Measurements from ENCODE around the gene C13orf46.

The C13orf46 gene

GRCh38 chr13:113938716-113939115, 35.2 kb downstream of the C13orf46 start:
- no peak for DNase-seq (ENCODE audit: low read depth in 3 of 3)

DNA sequence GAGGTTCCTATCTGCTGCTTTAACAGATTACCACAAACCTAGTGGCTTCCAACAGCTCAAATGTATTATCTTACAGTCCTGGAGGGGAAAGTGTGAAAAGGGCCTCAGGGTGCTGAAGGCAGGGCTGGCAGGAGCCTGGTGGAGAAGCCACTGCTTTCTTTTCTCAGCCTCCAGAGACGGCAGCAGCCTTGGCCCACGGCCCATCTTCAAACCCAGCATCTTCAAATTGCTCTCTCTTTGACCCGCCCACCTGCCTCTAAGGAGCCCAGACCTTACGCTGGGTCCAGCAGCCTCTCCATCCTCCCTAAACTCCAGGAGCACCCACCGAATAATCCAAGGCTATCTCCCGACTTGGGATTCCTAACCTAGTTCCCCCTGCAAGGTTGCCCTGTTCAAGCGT, 35.6 kb downstream of the C13orf46 start:
- no peak for DNase-seq (ENCODE audit: low read depth in 3 of 3)

DNA sequence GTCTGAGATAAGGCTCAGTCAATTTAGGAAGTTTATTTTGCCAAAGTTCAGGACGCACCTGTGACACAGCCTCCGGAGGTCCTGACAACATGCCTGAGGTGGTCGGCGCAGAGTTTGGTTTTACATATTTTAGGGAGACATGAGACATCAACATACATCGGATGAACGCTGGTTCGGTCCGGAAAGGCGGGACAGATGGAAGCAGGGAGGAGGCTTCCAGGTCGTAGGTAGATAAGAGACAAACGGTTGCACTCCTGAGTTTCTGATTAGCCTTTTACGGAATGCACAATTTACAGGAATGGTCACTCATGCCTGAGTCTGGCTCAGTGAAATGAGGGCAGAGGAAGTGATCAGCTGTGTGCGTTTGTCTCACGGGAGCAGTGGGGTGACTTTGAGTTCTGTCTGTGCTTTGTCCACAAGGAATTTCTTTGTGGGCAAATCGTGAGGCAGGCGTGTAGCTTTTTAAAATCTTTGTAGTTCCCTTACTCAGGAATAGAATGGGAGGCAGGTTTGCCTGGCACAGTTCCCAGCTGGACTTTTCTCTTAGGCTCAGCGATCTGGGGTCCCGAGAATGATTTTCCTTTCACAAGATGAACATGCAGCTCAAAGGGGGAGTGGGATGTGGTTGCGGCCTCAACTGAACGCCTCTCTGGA, 36.2 kb downstream of the C13orf46 start:
- DNase-seq (ENCODE audit: low read depth in 3 of 3), result no peak

GRCh38 chr13:113937073-113937472, 36.8 kb downstream of the C13orf46 start:
- DNase-seq (ENCODE audit: low read depth in 3 of 3), result no peak

DNA sequence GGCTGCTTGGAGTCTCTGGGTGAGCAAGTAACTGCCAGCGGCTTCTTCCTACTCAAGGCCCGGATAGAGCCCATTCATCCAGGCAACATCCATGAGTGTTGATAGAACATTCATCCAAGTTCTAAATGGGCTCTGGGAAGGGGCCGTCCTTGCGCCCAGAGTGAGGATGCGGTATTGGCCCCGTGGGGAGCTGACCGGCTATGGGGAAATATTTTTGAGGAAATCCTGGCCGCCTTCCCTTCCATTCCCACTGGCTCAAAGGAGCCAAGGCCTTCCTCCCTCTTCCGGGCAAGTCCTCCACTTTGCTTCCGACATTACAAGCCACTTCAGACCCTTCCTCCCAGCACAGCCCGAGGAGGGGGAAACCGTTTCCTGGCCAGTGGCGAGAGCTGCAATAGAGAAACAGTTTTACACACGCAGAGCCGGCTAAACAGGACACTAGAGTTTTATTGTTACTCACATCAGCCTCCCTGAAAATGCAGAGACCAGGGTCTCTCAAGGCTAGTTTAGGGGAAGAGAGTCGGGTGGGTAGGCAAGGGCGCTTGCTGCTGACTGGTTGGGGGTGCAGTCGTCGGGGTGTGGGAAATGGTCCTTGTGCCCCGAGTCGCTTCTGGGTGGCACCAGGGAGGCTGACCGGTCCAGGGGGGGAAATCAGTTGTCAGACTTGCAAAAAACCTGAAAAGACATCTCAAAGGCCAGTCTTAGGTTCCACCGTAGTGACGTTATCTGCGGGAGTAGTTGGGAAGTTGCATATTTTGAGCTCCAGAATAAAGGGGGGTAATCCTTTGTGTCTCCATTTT, 37.5 kb downstream of the C13orf46 start:
- DNase-seq (ENCODE audit: low read depth in 3 of 3), result no peak

DNA sequence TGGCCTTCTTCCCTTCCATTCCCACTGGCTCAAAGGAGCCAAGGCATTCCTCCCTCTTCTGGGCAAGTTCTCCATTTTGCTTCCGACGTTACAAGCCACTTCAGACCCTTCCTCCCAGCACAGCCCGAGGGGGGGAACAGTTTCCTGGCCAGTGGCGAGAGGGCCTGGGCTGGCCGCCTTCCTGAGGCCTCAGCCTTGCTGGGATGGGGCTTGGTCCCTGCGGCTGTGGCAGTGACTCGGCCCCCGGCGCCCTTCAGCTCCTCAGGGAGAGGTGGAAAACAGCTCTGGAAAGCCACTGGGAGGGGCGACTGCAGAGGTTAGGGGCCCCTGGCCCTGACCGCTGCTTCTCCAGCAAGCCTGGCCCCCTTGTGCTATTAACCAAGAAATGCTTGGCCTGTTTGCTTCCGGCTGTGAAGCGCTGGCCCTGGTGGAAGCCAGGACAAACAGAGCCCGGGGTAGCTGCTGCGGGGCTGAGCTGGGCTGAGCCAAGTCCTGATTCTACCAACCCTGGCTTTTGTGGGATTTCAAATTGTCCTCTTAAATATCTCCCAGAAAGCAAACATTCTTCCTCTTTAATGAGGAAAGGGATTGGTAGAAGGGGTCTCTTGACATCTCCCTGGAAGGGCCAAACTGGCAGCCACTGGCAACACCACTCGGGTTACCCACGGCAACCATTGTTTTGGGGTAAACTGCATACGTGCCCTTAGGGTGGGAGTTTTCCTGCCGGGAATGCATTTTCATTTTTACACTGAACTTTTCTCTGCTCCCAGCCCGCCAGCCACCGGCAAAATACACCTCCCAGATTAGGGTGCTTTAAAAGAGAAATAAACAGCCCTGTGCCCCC, 38.7 kb downstream of the C13orf46 start:
- DNase-seq (ENCODE audit: low read depth in 3 of 3), result no peak

DNA sequence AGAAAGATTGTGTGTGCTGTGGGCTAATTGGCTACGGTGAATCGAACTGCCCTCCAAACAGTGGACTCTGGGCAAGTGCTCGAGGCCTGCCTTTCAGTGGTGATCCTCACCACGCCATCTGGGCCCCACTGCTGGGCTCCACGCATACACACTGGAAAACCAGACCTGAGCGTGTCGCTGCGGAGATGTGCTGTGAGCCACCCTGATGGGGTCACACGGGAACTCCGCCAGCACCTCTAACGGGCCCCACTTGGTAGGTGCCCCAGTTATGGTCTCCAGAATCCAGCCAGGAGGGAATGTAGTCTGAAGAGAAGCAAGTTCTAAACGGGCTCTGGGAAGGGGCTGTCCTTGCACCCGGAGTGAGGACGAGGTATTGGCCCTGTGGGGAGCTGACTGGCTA, 39.3 kb downstream of the C13orf46 start:
- DNase-seq (ENCODE audit: low read depth in 3 of 3), result no peak

- DNase-seq (ENCODE audit: low read depth in 3 of 3), result no peak
Measured at GRCh38 chr13:113933901-113934300, 40.0 kb downstream of the C13orf46 start.

- DNase-seq (ENCODE audit: low read depth in 3 of 3), result no peak
Measured at GRCh38 chr13:113931841-113932459, 41.9 kb downstream of the C13orf46 start.

- peak in 1 of 3 experiments; percentile 9 for DNase-seq (ENCODE audit: low read depth in 3 of 3)
Measured at GRCh38 chr13:113930671-113931637, 42.9 kb downstream of the C13orf46 start.

DNA sequence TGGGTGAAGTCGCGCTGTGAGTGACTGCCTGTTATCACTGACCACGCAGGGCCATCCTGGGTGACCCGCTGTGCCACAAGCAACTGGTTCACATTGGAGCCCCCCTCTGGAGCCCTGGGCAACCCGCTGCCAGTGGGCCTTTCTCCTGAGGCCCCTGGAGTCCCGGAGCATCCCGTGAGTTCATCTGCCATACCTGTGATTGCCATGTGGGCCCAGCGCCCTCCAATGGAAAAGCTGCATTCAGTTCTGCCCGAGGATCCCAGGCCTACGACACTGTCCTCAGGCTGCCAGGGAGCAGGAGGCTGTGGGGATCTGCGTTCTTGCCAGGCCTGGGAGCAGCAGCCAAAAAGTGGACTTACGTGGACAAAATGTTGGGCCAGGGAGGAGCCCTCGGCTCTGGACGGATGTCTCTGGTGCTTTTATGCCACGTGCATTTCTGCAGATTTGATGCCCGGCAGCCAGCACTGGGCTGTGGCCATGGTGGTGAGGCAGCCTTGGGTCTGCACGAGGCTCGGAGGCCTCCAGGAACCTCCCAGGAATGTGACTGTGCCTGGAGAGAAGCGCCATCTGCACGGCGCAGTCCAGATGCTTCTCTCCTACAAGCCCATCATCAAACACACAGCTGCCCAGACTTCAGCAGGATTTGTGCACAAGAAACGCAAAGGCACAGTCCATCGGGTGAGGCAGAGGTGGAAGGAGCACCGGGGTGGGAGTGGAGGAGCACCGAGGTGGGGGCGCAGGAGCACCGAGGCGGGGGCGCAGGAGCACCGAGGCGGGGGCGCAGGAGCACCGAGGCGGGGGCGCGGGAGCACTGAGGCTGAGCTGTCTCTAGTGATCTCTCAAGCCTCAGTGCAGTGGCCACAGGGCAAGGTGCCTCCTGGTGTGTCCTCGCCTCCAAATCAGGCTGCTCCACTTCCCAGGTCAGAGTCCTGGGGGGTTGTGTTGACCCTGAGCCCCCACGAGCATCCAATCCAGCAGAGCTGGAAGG, 44.0 kb downstream of the C13orf46 start:
- DNase-seq (ENCODE audit: low read depth in 3 of 3), result no peak

DNA sequence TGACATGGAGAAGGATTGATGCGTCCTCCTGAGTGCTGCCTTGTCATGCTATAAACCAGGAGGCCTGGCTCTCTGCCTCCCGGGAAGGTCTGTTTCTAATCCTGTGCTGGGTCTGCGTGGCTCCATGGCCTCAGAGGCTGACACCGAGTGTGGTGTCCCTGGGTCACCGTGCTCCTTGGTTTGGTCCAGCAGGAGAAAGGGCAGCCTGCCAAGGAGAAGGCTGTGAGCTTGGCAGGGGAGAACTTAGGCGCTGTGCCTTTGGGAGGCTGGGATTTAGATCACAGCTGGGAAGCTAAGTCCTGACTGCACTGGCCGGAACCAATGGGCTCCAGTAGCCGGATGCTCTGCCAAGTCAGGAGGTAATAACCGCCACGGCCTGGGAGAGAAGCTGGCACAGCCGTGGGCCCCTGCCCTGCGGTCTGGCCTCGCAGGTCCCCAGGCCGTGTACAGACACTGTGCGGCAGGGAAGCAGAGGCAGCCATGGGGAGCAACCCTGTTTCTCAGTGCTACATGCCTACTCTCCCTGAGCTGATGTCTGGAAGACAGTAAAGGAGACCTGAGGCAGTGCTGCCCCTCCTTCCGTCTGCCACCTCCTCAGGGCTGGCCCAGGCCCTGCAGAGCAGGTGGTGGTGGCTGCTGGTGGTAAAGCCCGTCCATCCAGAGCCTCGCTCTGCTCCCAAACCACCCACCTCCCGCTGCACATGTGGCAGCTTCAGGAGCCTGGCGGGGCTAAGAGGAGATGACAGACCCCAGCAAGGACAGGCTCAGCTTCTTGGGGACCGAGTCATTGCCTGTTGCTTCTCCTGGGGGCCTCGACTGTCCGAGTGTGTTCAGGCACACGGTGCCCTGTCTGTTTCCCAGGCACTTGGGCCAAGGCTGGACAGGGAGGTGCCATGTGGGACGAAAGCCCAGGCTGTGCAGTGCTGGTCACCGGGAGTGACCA, 44.9 kb downstream of the C13orf46 start:
- no peak for DNase-seq (ENCODE audit: low read depth in 3 of 3)

GRCh38 chr13:113927661-113928581, 46.0 kb downstream of the C13orf46 start:
- DNase-seq (ENCODE audit: low read depth in 3 of 3), result no peak

DNA sequence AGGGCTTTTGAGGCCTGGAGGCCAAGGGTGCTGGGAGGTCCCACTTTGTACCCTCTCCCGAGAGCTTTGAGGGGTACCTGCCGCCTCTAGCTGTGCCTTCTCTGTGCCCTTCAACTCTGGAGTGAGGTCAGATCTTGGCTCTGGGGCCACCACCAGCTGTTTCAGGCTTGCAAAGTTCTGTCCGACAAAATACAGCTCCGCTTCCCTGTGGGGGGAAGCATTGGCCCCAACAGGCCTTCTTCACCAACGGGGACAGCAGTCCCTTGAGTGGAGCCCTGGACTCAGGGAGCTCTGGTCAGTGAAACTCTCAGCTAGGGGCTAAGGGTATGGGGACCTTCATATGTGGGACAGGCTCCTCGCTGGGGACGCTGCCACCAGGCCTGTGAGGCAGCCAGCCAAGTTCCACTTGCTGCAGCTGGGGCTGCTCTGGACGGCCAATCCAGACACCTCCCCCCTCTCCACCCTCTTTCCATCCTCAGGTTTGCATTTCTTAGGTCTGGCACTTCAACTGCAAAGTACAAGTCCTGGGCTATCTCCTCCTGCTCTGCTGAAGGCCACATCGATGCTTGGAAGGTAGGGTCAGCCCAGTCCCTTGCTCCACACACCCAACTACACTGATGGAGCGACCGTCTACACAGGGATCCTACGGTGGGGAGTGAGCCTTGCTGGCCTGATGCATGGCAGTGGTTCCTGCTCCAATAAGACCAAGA, 46.8 kb downstream of the C13orf46 start:
- DNase-seq (ENCODE audit: low read depth in 3 of 3), result no peak

GRCh38 chr13:113926301-113926761, 47.5 kb downstream of the C13orf46 start:
- no peak for DNase-seq (ENCODE audit: low read depth in 3 of 3)

GRCh38 chr13:113924184-113924901, 49.5 kb downstream of the C13orf46 start:
- no peak for DNase-seq (ENCODE audit: low read depth in 3 of 3)

Measured in stimulated activated CD4-positive, alpha-beta T cell treated with anti-CD3 and anti-CD28 coated beads, TNF-alpha, amount 100 ng/mL, for 4 hours (primary cell).